PFSK-1 (cell line): ENCODE measurements around the gene RANBP1.

ENCODE experiments used
- FOXP2 ChIP-seq: optimal IDR thresholded peaks from 2 replicates; pipeline ENCODE3; 2011; ENCODE audit warnings: borderline replicate concordance, control low read depth, inconsistent platforms; ENCODE audit not compliant: insufficient read depth; ENCODE audit errors: extremely low read length, extremely low read depth
- POLR2AphosphoS5 ChIP-seq: IDR thresholded peaks from 2 replicates; pipeline ENCODE4 v1.6.1; 2012; ENCODE audit warnings: low read depth, mild to moderate bottlenecking, control low read depth, low read length, moderate library complexity
- REST ChIP-seq, 2 experiments: IDR thresholded peaks; 2 replicates each; pipeline versions ENCODE4 v1.6.1 to v1.8.0; 2011 to 2012; ENCODE audit warnings: low read depth in 2 of 2, low read length in 2 of 2, control low read depth in 1 of 2, inconsistent platforms in 1 of 2, mild to moderate bottlenecking in 1 of 2, moderate library complexity in 1 of 2; ENCODE audit not compliant: insufficient read depth in 1 of 2
- SIN3A ChIP-seq: IDR thresholded peaks from 2 replicates; pipeline ENCODE4 v1.6.1; 2012; ENCODE audit warnings: mild to moderate bottlenecking, low read length, moderate library complexity, borderline replicate concordance; ENCODE audit not compliant: insufficient read depth
- TAF1 ChIP-seq: IDR thresholded peaks from 2 replicates; pipeline ENCODE4 v1.6.1; 2012; ENCODE audit warnings: low read length, control low read depth, borderline replicate concordance; ENCODE audit not compliant: insufficient read depth

The RANBP1 gene

GRCh38 chr22:20137671-20138416, 21.9 kb downstream of the RANBP1 start:
- TF ChIP-seq TAF1 (no peak), REST (IDR thresholded peaks at IDR 0.05; ENCODE audit: insufficient read depth in 1 of 2, low read depth in 2 of 2, low read length in 2 of 2) (no peak)

GRCh38 chr22:20138417-20138738, 22.5 kb downstream of the RANBP1 start:
- TF ChIP-seq TAF1 (no peak), SIN3A (no peak), POLR2AphosphoS5 (no peak), FOXP2 (no peak), REST (IDR thresholded peaks at IDR 0.05; ENCODE audit: insufficient read depth in 1 of 2, low read depth in 2 of 2, low read length in 2 of 2) (no peak)

- no peak for TF ChIP-seq SIN3A
- TF ChIP-seq REST (IDR thresholded peaks at IDR 0.05; ENCODE audit: insufficient read depth in 1 of 2, low read depth in 2 of 2, low read length in 2 of 2) = no peak
- no peak for TF ChIP-seq FOXP2
- no peak for TF ChIP-seq TAF1
- no peak for TF ChIP-seq POLR2AphosphoS5
Measured at GRCh38 chr22:20138868-20139267, 23.0 kb downstream of the RANBP1 start.

- TF ChIP-seq SIN3A (no peak), POLR2AphosphoS5 (no peak), REST (IDR thresholded peaks at IDR 0.05; ENCODE audit: insufficient read depth in 1 of 2, low read depth in 2 of 2, low read length in 2 of 2) (no peak), FOXP2 (no peak), TAF1 (no peak)
Measured at GRCh38 chr22:20139391-20140106, 23.6 kb downstream of the RANBP1 start.

GRCh38 chr22:20140107-20140445, 24.2 kb downstream of the RANBP1 start:
- TF ChIP-seq FOXP2 (no peak), SIN3A (no peak), TAF1 (no peak), REST (IDR thresholded peaks at IDR 0.05; ENCODE audit: insufficient read depth in 1 of 2, low read depth in 2 of 2, low read length in 2 of 2) (no peak), POLR2AphosphoS5 (no peak)
